Spleen (tissue), 7 donors: ENCODE measurements around the gene PDLIM7.

Source experiments
- POLR2A ChIP-seq, 3 donors: fragments of 450-650 bp; IDR thresholded peaks; one replicate each; pipeline ENCODE4 v1.5.1; 2017; ENCODE audit warnings: antibody characterized with exemption in 3 of 3, mild to moderate bottlenecking in 1 of 3
- POLR2AphosphoS5 ChIP-seq, 3 donors: sonication (generic); formaldehyde crosslinking; IDR thresholded peaks; one replicate each; pipeline ENCODE4 v1.5.1; 2017; ENCODE audit warnings: antibody characterized with exemption in 3 of 3
- TF ChIP-seq, protein P1 (sequence below), 11 experiments: fragments of 200-600 bp in 7 of 11; fragments of 450-650 bp in 4 of 11; sonication (generic) in 4 of 11; IDR thresholded peaks in 8 of 11; conservative IDR thresholded peaks in 3 of 11; 1 replicate in 7 of 11; 2 replicates in 4 of 11; pipeline versions ENCODE4 v1.4.0 to v1.8.0; 2016 to 2021; ENCODE audit warnings: antibody characterized with exemption in 11 of 11, inconsistent platforms in 4 of 11, mild to moderate bottlenecking in 1 of 11
- donor health status: DM: no; HTN: no; CAD: no; lungs with moderate emphysema.
- donor health status: DM: no; HTN: no; CAD: no.
- donor health status: DM: no; HTN: no; CAD: no.

- TF ChIP-seq, protein P1, sequence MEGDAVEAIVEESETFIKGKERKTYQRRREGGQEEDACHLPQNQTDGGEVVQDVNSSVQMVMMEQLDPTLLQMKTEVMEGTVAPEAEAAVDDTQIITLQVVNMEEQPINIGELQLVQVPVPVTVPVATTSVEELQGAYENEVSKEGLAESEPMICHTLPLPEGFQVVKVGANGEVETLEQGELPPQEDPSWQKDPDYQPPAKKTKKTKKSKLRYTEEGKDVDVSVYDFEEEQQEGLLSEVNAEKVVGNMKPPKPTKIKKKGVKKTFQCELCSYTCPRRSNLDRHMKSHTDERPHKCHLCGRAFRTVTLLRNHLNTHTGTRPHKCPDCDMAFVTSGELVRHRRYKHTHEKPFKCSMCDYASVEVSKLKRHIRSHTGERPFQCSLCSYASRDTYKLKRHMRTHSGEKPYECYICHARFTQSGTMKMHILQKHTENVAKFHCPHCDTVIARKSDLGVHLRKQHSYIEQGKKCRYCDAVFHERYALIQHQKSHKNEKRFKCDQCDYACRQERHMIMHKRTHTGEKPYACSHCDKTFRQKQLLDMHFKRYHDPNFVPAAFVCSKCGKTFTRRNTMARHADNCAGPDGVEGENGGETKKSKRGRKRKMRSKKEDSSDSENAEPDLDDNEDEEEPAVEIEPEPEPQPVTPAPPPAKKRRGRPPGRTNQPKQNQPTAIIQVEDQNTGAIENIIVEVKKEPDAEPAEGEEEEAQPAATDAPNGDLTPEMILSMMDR (IDR thresholded peaks at IDR 0.05 in 8 of 11, conservative IDR thresholded peaks at IDR 0.05 in 3 of 11): no peak
- TF ChIP-seq POLR2AphosphoS5 (IDR thresholded peaks at IDR 0.05): no peak
- no peak for TF ChIP-seq POLR2A (IDR thresholded peaks at IDR 0.05)
Observed at GRCh38 chr5:177498013-177498787, 796 bp upstream of the PDLIM7 start.
